HL-60 (cell line): ENCODE data around the gene DIAPH2.

Experiments used
- DNase-seq, 2 experiments: peaks; one replicate each; pipeline ENCODE4 v3.0.0-alpha.2; 2010 to 2020; ENCODE audit warnings: low read depth in 1 of 2, low spot score in 1 of 2
- H3K27ac ChIP-seq: fragments of 250-450 bp; sonication (Bioruptor Pico); replicated peaks from 2 replicates; pipeline ENCODE4 v1.5.1; 2020; ENCODE audit warnings: mild to moderate bottlenecking, moderate library complexity
- H3K27me3 ChIP-seq: fragments of 250-450 bp; sonication (Bioruptor Pico); 2 replicates; pipeline ENCODE4 v1.5.1; 2021; ENCODE audit warnings: mild to moderate bottlenecking, moderate library complexity; ENCODE audit not compliant: insufficient read depth, poor library complexity, severe bottlenecking
- H3K4me3 ChIP-seq: replicated peaks from 2 replicates; pipeline ENCODE4 v1.5.1; 2011; ENCODE audit warnings: mild to moderate bottlenecking, control low read depth, low read length; ENCODE audit not compliant: insufficient read depth
- GABPA ChIP-seq: IDR thresholded peaks from 2 replicates; pipeline ENCODE4 v1.6.1; 2012; ENCODE audit warnings: low read depth
- POLR2AphosphoS5 ChIP-seq: IDR thresholded peaks from 2 replicates; pipeline ENCODE4 v1.6.1; 2012; ENCODE audit warnings: low read depth
- SPI1 ChIP-seq: IDR thresholded peaks from 2 replicates; pipeline ENCODE4 v1.6.1; 2012; ENCODE audit warnings: low read depth, mild to moderate bottlenecking, borderline replicate concordance
- TF ChIP-seq, protein P1 (sequence below): IDR thresholded peaks from one replicate; pipeline ENCODE4 v1.5.1; 2011; ENCODE audit warnings: low read length, control low read depth, inconsistent platforms; ENCODE audit not compliant: insufficient read depth
- TF ChIP-seq, protein P2 (sequence below): IDR thresholded peaks from 2 replicates; pipeline ENCODE4 v1.6.1; 2012; ENCODE audit warnings: low read depth; ENCODE audit not compliant: insufficient replicate concordance

DIAPH2 gene

DNA sequence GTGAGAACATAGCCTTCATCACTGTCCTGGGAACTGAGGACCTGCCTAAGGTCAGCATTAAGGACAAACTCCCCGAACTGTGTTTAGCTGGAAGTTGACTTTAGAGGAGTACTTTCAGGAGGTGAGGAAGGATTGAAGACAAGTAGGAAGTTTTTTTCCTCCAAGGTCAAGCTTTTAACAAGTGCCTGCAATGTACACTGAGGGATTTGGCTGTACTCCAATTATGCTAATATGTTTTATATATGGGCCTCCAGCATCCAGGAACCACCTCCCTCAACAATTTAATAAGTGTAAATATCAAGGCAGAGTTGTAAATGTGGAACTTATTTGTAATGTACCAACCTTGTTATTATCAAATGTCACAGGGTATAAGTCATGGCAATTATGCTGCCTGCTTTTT is 925.3 kb downstream of the DIAPH2 start:
- Histone ChIP-seq H3K4me3 (no peak overlapping the region), H3K27ac (no peak overlapping the region), H3K27me3 (no peaks in the 10 kb centered on the region)
- DNase-seq = no peak
- TF ChIP-seq POLR2AphosphoS5 = no peak
- TF ChIP-seq, protein P1, sequence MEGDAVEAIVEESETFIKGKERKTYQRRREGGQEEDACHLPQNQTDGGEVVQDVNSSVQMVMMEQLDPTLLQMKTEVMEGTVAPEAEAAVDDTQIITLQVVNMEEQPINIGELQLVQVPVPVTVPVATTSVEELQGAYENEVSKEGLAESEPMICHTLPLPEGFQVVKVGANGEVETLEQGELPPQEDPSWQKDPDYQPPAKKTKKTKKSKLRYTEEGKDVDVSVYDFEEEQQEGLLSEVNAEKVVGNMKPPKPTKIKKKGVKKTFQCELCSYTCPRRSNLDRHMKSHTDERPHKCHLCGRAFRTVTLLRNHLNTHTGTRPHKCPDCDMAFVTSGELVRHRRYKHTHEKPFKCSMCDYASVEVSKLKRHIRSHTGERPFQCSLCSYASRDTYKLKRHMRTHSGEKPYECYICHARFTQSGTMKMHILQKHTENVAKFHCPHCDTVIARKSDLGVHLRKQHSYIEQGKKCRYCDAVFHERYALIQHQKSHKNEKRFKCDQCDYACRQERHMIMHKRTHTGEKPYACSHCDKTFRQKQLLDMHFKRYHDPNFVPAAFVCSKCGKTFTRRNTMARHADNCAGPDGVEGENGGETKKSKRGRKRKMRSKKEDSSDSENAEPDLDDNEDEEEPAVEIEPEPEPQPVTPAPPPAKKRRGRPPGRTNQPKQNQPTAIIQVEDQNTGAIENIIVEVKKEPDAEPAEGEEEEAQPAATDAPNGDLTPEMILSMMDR = no peak
- TF ChIP-seq GABPA = no peak
- TF ChIP-seq, protein P2, sequence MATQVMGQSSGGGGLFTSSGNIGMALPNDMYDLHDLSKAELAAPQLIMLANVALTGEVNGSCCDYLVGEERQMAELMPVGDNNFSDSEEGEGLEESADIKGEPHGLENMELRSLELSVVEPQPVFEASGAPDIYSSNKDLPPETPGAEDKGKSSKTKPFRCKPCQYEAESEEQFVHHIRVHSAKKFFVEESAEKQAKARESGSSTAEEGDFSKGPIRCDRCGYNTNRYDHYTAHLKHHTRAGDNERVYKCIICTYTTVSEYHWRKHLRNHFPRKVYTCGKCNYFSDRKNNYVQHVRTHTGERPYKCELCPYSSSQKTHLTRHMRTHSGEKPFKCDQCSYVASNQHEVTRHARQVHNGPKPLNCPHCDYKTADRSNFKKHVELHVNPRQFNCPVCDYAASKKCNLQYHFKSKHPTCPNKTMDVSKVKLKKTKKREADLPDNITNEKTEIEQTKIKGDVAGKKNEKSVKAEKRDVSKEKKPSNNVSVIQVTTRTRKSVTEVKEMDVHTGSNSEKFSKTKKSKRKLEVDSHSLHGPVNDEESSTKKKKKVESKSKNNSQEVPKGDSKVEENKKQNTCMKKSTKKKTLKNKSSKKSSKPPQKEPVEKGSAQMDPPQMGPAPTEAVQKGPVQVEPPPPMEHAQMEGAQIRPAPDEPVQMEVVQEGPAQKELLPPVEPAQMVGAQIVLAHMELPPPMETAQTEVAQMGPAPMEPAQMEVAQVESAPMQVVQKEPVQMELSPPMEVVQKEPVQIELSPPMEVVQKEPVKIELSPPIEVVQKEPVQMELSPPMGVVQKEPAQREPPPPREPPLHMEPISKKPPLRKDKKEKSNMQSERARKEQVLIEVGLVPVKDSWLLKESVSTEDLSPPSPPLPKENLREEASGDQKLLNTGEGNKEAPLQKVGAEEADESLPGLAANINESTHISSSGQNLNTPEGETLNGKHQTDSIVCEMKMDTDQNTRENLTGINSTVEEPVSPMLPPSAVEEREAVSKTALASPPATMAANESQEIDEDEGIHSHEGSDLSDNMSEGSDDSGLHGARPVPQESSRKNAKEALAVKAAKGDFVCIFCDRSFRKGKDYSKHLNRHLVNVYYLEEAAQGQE = no peak
- TF ChIP-seq SPI1 = no peak

DNA sequence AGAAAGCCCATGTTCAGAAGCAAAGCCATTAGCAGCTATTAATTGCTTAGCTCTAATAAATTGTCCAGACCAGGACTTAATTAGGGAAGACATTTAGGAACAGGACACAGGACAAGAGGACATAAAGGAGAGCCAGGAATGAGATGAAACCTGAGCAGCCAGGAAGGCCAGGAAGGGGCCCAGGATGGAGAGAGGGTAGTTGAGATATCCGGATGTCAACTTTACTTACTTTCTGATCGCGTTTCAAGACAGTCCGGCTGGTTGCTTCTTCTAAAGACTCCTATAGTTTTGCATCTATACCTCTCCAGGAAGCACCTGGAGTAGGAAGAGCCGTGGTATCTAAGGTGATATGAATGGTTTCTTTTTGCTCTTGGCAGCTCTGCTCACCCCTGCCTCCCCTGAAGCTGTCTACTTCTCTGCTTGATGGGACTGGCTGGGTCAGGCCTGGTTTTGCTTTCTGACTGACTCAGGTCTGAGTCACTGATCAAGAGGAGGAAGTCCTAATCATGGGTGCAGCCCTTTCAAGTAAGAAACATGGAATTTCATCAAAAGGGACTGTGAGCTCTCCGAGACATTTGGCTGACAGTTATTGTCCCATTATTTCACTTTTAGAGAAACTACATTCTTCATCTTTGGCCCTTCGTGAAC is 932.4 kb downstream of the DIAPH2 start:
- DNase-seq = no peak
- Histone ChIP-seq H3K27me3 (no peaks in the 10 kb centered on the region), H3K27ac (no peak overlapping the region), H3K4me3 (no peak overlapping the region)
- TF ChIP-seq, protein P2 = no peak
- TF ChIP-seq SPI1 (no peak), POLR2AphosphoS5 (no peak), GABPA (no peak)
- TF ChIP-seq, protein P1 = no peak

DNA sequence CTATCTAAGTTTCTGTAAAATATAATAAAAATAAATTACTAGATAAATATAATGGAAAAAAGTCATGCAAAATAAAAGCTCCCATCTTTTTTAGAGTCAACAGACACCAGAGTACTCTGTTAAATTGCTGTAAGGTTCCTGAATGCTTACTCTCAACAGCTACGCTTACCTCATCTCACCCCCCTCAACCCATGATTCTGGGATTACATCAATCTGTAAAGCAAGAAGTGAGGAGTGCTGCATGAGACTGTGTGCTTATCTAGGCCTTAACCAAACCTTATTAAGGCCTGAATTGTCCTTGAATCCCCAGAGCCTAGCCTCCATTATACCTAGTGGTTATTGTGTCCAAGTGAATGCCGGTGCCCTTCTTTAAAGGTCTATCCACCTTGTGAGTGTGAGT is 934.9 kb downstream of the DIAPH2 start:
- TF ChIP-seq GABPA (no peak), POLR2AphosphoS5 (no peak), SPI1 (no peak)
- TF ChIP-seq, protein P1 = no peak
- TF ChIP-seq, protein P2 = no peak
- no peak for DNase-seq
- no peak overlapping the region for H3K27ac ChIP-seq

More for the DNA sequence above, 934.9 kb downstream of the DIAPH2 start:
- H3K27me3 ChIP-seq = no peaks in the 10 kb centered on the region
- H3K4me3 ChIP-seq = no peak overlapping the region
